Activated CD4-positive, alpha-beta T cell treated with anti-CD3 and anti-CD28 coated beads, Interleukin-2, amount 50 U/mL, for 24 hours (primary cell): ENCODE results near the gene OTOF.

Source experiments
- DNase-seq, 2 donors: peaks; one replicate each; pipeline ENCODE4 v3.0.0-alpha.2; 2020; ENCODE audit warnings: low read depth in 1 of 2, low spot score in 1 of 2

OTOF gene

DNA sequence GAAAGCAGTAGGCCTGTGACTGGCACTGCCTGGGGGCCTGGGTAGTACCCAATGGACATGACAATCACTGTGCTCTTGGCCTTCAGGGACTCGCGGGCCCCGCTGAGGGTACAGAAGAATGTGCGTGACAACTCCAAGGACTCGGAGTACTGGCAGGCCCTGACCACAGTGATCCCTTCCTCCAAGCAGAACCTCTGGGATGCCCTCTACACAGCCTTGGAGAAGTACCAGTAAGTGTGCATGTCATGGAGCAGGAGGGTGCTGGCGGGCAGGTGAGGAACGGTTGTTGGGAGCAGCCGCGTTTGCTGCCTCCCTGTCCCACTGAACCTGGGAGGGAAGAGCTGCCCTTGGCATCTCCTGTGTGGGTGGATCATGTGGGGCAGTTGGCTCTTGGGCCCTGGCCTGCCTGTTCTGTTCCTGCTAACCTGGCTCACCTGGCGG lies 23.3 kb downstream of the OTOF start:
- no peak for DNase-seq

GRCh38 chr2:26453421-26454329 lies 24.2 kb downstream of the OTOF start:
- DNase-seq, result no peak

DNA sequence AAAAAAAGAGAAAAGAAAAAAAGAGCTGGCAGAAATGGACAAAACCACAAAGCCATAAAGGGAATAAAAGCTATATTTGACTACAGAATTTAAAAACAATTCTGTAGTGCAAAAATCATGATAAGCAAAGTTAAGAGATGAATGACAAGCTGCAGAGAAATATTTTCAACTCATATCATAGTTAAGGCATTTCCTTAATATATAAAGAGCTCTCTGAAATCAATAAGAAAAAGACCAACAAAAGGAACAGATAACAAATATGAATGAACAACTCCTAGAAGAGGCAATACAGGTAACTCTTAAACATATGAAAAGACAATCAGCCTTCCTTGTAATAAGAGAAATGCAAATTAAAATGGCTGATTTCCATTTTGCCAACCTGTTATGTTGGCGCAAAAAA lies 26.2 kb downstream of the OTOF start:
- DNase-seq, result no peak

GRCh38 chr2:26450031-26450635 lies 27.8 kb downstream of the OTOF start:
- no peak for DNase-seq

- no peak for DNase-seq
Observed at GRCh38 chr2:26449278-26450030, 28.5 kb downstream of the OTOF start.

DNA sequence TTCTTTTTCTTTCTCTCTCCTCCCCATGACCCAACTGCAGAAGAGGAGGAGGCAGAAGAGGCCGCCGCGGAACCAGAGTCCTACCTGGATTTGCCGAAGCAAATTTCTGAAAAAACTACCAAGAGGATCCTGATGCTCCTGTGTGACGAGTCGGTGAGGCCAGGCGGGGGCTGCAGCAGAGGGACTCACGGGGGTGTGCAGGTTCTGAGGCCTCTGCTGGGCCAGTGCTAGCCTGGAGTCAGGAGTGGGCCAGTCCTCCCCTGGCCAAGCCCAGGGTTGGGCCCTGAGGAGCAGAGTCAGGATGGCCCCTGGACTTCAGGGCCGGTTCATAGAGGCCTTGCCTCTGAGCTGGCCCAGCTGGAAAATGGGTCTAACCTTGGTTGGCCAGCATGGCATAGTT lies 29.3 kb downstream of the OTOF start:
- DNase-seq, result no peak

GRCh38 chr2:26444236-26444635 lies 33.7 kb downstream of the OTOF start:
- no peak for DNase-seq

DNA sequence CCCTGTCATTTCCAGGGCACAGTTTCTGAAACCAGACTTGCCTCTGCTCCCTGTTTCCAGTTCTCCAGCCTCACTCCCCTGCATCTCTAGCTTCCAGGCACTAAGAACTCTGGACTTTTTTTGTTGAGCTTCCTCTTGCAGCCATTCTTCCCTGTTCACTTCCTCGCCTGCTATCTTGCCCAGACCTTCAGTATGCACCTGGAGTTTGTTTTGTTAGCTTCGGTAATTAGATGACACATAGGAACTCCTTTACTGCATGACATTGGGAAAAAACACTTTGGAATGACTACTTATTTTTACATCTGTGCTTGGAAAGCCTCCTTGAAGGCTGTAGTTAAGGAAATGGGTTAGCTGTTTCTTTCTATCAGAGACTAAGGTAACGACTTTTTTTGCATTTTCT lies 35.2 kb downstream of the OTOF start:
- DNase-seq, result no peak

GRCh38 chr2:26442301-26442700 lies 35.6 kb downstream of the OTOF start:
- no peak for DNase-seq

GRCh38 chr2:26438926-26439325 lies 39.0 kb downstream of the OTOF start:
- no peak for DNase-seq

DNA sequence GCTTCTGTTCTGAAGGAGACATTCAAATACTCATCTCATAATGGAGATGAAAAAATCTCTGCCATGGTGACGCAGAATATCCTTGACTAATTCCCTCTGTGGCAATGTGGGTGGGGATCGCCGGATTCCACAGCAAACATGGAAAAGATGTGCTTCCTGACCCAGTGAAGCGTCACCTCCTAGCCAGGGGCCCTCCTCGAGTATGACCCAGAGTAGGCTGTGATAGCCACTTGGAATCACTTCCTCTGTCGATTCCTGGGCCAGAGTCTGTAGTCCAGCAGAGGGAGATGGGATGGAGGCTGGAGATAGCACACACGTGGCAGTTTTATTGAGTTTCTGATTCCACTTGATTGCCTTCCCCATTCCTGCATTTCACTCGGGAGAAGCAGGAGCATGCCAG lies 39.4 kb downstream of the OTOF start:
- DNase-seq, result no peak

DNA sequence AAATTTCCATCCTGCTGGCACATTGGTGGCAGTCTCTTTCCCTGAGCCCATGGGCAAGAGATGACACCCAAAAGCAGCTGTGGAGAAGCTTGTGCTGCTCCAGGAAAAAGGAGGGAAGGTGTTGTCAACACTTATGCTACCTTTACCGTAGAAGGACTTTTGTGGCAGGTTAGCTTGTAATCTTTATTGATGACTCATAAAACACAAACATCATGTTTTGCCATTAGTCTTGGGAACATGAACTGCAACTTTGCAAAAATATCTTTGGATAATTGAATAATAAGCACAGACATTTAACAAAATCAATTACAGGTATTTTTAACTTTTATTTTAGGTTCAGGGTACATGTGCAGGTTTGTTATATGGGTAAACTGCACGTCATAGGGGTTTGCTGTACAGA lies 42.8 kb downstream of the OTOF start:
- no peak for DNase-seq

GRCh38 chr2:26432859-26433258 lies 45.1 kb downstream of the OTOF start:
- DNase-seq, result no peak

DNA sequence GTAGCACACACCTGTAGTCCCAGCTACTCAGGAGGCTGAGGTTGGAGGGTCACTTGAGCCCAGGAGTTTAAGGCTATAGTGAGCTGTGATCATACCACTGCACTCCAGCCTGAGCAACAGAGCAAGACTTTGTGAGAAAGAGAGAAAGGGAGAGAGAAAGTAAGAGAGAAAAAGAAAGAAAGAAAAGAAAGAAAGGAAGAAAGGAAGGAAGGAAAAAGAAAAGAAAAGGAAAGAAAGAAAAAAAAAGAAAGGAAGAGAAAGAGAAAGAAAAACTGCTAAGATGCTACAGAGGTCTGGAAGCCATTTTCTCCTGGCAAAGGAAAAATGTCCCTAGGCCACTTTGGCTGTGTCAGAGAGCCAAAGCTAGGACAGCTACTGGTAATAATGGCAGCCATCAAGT lies 45.6 kb downstream of the OTOF start:
- DNase-seq, result no peak

- no peak for DNase-seq
Observed at GRCh38 chr2:26430826-26431225, 47.1 kb downstream of the OTOF start.

DNA sequence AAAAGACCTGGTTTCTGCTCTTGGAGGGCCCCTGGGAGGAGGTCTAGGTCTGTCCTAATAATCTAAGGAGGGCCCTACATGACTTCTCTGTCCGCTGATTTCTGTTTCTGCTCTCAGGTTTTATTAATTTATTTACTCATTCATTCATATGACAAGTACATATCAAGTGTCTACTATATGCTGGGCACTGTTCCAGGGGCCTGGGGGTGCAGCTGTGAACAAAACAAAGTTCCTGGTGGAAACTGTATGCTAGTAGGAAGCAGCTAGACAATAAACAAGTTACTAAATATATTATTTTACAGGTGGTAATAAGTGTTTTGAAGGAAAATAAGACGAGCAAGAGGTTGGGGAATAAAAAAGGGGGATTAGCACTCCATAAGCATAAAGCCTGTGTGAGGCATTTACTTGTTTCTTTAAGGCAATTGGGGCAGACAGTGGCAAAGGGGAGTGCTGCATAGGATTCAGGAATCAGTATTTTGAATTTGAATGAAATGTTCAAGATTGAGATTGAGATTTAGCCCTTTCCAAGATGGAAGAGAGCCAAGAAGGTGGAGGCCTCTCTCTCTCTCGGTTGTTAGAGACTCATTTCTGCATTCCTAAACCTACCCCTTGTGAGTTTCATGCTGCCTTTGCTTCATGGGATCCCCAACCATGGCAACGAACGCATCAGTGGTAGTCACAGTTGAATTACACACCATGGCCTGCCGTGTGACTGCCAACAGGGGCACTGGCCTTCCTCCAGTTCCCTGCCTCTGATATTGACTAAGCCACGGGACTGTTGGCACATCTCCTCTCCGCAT lies 47.9 kb downstream of the OTOF start:
- no peak for DNase-seq

DNA sequence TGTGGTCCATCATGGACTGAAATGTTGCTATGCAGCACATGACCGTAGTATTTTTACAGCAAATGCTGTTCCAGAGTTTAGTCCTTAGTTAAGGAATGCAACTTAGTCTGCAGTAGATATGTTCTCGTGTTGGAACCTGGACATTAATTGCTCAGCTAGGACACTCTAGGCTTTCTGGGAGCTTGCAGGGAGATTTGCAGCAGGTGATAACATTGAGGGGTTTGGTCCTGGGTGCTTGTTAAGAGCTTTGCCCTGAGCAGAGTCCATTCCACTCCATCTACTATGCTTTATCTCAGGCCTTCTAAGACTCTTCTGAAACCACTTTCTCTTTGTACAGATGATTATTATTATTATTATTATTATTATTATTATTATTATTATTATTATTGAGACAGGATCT lies 49.1 kb downstream of the OTOF start:
- no peak for DNase-seq

DNA sequence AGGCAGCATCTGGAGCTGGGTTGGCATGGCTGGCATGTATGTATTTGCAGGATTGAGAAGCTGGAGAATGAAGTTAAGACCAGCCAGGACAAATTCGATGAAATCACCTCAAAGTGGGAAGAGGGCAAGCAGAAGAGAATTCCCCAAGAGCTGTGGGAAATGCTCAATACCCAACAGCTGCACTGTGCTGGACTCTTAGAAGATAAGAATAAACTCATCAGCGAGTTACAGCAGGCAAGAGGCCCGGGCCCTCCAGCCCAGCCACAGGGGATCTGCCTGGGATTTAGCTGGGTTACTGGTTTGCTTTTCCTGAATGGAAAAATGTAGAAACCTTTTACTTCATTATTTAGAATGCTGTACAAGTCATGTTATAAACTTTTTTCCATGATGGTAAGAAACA lies 53.7 kb downstream of the OTOF start:
- no peak for DNase-seq

DNA sequence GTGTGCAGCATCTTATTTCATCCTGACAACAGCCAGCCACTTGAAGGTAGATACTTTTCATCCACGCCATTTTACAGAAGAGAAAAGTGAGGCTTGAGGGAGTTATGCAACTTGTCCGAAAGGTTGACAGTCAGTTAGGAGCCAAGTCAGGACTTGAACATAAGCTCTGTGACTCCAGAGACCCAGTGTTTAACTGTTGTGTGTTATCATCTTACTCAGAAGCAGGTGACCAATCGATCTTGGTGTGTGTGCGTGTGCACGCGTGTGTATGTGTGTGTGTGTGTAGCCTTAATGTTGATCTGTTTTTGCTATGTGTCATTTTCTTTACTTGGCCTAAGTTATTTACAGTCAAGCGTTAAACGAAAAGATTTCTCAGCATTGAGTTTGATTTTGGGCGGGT lies 54.2 kb downstream of the OTOF start:
- no peak for DNase-seq

DNA sequence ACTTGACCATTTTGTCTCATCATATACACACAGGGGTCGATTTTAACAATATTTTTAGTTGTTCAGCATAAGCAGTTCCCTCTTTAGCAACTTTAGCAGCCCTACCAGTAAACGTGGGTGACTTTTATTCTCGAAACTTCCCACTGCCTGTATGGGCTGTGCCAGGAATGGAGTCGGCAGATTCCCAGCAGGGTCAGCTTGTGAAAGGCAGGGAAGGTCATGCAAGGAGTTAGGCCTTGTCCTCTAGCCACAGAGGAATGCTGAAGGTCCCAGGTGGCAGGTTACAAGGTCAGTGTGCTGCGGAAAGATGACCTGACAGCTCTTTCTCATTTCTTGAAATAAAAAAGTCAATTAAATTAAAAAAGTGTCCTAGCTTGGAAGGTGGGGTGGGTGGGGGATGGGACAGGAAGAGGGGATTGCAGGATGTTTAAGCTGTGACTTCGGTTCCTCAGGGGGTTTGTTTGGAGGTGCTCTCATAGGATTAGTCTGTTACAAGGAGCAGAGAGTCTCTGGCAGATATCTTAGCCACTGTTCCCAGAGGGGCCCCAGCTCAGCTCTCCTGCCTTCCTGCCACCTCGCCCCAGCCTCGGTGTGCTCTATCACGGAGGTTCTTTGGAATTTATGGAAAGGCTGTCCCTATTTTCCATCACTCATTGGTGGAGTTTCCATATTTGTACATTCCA lies 54.8 kb downstream of the OTOF start:
- no peak for DNase-seq

- DNase-seq, result no peak
Observed at GRCh38 chr2:26421961-26422360, 56.0 kb downstream of the OTOF start.
